ENCODE data around the gene FBXW9. TPM values are rescaled to one million over a fixed set of nuclear protein-coding genes. Genes with fewer than 3 reads are reported as not detected.

The FBXW9 gene
- total and polyA plus RNA-seq, 2 of the 13 experiments (the other 11 are each of a cell fraction or from before 2014, with no cell fraction given): 5.7 to 6.1 TPM

DNA sequence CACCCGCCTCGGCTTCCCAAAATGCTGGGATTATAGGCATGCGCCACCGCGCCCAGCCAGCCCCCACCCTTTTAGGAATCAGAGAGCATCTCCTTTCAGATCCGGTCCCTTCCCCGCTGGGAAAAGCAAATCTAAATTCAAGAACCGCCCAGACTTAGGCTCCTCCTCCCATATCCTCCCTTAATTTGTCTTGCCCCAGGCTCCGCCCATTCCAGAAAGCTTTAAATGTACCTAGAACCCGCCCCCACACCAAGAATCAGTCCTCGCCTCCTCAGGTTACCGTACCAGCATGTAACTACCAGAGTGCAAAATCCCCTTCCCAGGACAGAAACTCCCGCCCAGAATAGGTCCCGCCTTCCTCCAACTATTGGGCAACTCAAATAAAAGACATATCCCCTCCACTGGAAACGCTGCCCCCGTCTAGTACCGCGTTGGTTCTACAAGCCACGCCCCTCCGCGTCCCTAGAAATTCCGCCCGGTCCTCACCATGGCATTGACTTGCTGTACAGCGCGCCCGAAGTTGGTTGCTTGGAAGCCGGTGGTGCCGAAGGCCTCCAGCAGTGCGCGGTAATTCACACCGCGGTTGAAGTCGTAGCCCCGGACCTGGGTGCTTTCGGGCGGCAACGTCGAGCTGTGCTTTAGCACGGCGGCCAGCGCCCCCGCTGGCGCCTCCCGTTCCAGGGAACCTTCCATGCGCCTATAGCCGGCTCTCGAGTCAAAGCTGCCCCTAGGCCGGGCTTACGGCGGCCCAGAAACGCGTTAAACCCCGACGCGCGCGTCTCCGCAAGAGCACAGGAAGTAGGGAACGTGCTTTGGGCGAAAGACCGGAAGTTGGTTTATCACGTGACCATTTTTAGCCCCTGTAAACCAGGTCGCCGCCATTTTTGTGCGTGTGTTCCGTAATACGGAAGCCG lies 15.1 kb downstream of the FBXW9 start, which contains the start of gene DHPS (continued):
- TF ChIP-seq SIX1 (CRISPR knock-in tag; IDR thresholded peaks at IDR 0.05; ENCODE audit: borderline replicate concordance): peak; percentile 8; the same call in 1 of the 2 replicates
- TF ChIP-seq ZHX2 (IDR thresholded peaks at IDR 0.05; ENCODE audit: low read depth): no peak; the same call in 1 of the 2 replicates
- no peak for TF ChIP-seq ZHX2 (CRISPR knock-in tag; IDR thresholded peaks at IDR 0.05; ENCODE audit: borderline replicate concordance)
- TF ChIP-seq EED (CRISPR knock-in tag; IDR thresholded peaks at IDR 0.05): peak; percentile 54; the same call in 1 of the 2 replicates
- no peak for TF ChIP-seq BRCA1 (CRISPR knock-in tag; IDR thresholded peaks at IDR 0.05)
- TF ChIP-seq CHD4 (IDR thresholded peaks at IDR 0.05; ENCODE audit: borderline replicate concordance, low read length): no peak
- TF ChIP-seq XBP1 (CRISPR knock-in tag; IDR thresholded peaks at IDR 0.05): no peak
- peak; percentile 89 for TF ChIP-seq GATAD1 (CRISPR knock-in tag; IDR thresholded peaks at IDR 0.05)
- TF ChIP-seq HNF4A (CRISPR knock-in tag; IDR thresholded peaks at IDR 0.05): peak; percentile 15; the same call in 1 of the 2 replicates
- no peak for TF ChIP-seq ZNF484 (CRISPR knock-in tag; IDR thresholded peaks at IDR 0.05; ENCODE audit: borderline replicate concordance, low read depth)
- TF ChIP-seq U2AF1 (optimal IDR thresholded peaks at IDR 0.05; ENCODE audit: low read depth, low read length): peak; percentile 44
- no peak for TF ChIP-seq HNRNPH1 (optimal IDR thresholded peaks at IDR 0.05; ENCODE audit: low read depth, low read length)
- TF ChIP-seq, protein P1, sequence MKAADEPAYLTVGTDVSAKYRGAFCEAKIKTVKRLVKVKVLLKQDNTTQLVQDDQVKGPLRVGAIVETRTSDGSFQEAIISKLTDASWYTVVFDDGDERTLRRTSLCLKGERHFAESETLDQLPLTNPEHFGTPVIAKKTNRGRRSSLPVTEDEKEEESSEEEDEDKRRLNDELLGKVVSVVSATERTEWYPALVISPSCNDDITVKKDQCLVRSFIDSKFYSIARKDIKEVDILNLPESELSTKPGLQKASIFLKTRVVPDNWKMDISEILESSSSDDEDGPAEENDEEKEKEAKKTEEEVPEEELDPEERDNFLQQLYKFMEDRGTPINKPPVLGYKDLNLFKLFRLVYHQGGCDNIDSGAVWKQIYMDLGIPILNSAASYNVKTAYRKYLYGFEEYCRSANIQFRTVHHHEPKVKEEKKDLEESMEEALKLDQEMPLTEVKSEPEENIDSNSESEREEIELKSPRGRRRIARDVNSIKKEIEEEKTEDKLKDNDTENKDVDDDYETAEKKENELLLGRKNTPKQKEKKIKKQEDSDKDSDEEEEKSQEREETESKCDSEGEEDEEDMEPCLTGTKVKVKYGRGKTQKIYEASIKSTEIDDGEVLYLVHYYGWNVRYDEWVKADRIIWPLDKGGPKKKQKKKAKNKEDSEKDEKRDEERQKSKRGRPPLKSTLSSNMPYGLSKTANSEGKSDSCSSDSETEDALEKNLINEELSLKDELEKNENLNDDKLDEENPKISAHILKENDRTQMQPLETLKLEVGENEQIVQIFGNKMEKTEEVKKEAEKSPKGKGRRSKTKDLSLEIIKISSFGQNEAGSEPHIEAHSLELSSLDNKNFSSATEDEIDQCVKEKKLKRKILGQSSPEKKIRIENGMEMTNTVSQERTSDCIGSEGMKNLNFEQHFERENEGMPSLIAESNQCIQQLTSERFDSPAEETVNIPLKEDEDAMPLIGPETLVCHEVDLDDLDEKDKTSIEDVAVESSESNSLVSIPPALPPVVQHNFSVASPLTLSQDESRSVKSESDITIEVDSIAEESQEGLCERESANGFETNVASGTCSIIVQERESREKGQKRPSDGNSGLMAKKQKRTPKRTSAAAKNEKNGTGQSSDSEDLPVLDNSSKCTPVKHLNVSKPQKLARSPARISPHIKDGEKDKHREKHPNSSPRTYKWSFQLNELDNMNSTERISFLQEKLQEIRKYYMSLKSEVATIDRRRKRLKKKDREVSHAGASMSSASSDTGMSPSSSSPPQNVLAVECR (CRISPR knock-in tag; IDR thresholded peaks at IDR 0.05; ENCODE audit: borderline replicate concordance): peak; percentile 94
- no peak for TF ChIP-seq ZSCAN20 (CRISPR knock-in tag; IDR thresholded peaks at IDR 0.05; ENCODE audit: borderline replicate concordance)
- TF ChIP-seq NAIF1 (CRISPR knock-in tag; IDR thresholded peaks at IDR 0.05; ENCODE audit: borderline replicate concordance): no peak
- TF ChIP-seq ZBTB21 (CRISPR knock-in tag; IDR thresholded peaks at IDR 0.05): no peak
- TF ChIP-seq GLI4 (CRISPR knock-in tag; IDR thresholded peaks at IDR 0.05; ENCODE audit: borderline replicate concordance): no peak
- no peak; the same call in 1 of the 2 replicates for TF ChIP-seq ZSCAN31 (CRISPR knock-in tag; IDR thresholded peaks at IDR 0.05; ENCODE audit: low read depth)
- TF ChIP-seq ZNF124 (CRISPR knock-in tag; IDR thresholded peaks at IDR 0.05): no peak
- 0 out of 2 replicates have a peak, but pooled peaks have one; percentile 53 for TF ChIP-seq ZNF709 (CRISPR knock-in tag; IDR thresholded peaks at IDR 0.05)
